ENCODE data around the gene SLC27A4.

Gene SLC27A4

GRCh38 chr9:128391956-128392301 is 51.6 kb downstream of the SLC27A4 start:
- no peak for DNase-seq (ENCODE audit: low spot score)

- DNase-seq (ENCODE audit: low spot score), result no peak
Measured at GRCh38 chr9:128392302-128393144, 52.2 kb downstream of the SLC27A4 start.

- no peak for DNase-seq (ENCODE audit: low spot score)
Measured at GRCh38 chr9:128393145-128393775, 52.9 kb downstream of the SLC27A4 start.

GRCh38 chr9:128393970-128394369 is 53.6 kb downstream of the SLC27A4 start:
- DNase-seq (ENCODE audit: low spot score), result no peak

GRCh38 chr9:128394379-128395168 is 54.2 kb downstream of the SLC27A4 start:
- no peak for DNase-seq (ENCODE audit: low spot score)

- DNase-seq (ENCODE audit: low spot score), result no peak
Measured at GRCh38 chr9:128396970-128397613, 56.8 kb downstream of the SLC27A4 start.

GRCh38 chr9:128397831-128398230 is 57.5 kb downstream of the SLC27A4 start:
- no peak for DNase-seq (ENCODE audit: low spot score)

GRCh38 chr9:128399861-128400260 is 59.5 kb downstream of the SLC27A4 start:
- DNase-seq (ENCODE audit: low spot score), result no peak

- no peak for DNase-seq (ENCODE audit: low spot score)
Measured at GRCh38 chr9:128404560-128404959, 64.2 kb downstream of the SLC27A4 start.

GRCh38 chr9:128405077-128405779 is 64.9 kb downstream of the SLC27A4 start:
- DNase-seq (ENCODE audit: low spot score), result no peak

GRCh38 chr9:128405780-128406171 is 65.4 kb downstream of the SLC27A4 start:
- no peak for DNase-seq (ENCODE audit: low spot score)

- no peak for DNase-seq (ENCODE audit: low spot score)
Measured at GRCh38 chr9:128406848-128407391, 66.6 kb downstream of the SLC27A4 start.

GRCh38 chr9:128408963-128409431 is 68.7 kb downstream of the SLC27A4 start:
- DNase-seq (ENCODE audit: low spot score), result no peak

- DNase-seq (ENCODE audit: low spot score), result no peak
Measured at GRCh38 chr9:128409450-128409849, 69.1 kb downstream of the SLC27A4 start.

GRCh38 chr9:128409978-128410377 is 69.7 kb downstream of the SLC27A4 start:
- DNase-seq (ENCODE audit: low spot score), result no peak
